Stimulated activated CD8-positive, alpha-beta memory T cell treated with anti-CD3 and anti-CD28 coated beads, Interleukin-7, amount 100 ng/mL, for 48 hours (primary cell): ENCODE data around the gene TPBG.

Source experiments
- DNase-seq, 2 donors: peaks; one replicate each; pipeline ENCODE4 v3.0.0-alpha.2; 2020; ENCODE audit warnings: low read depth in 1 of 2; ENCODE audit errors: extremely low read depth in 1 of 2

The TPBG gene, protein sequence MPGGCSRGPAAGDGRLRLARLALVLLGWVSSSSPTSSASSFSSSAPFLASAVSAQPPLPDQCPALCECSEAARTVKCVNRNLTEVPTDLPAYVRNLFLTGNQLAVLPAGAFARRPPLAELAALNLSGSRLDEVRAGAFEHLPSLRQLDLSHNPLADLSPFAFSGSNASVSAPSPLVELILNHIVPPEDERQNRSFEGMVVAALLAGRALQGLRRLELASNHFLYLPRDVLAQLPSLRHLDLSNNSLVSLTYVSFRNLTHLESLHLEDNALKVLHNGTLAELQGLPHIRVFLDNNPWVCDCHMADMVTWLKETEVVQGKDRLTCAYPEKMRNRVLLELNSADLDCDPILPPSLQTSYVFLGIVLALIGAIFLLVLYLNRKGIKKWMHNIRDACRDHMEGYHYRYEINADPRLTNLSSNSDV

DNA sequence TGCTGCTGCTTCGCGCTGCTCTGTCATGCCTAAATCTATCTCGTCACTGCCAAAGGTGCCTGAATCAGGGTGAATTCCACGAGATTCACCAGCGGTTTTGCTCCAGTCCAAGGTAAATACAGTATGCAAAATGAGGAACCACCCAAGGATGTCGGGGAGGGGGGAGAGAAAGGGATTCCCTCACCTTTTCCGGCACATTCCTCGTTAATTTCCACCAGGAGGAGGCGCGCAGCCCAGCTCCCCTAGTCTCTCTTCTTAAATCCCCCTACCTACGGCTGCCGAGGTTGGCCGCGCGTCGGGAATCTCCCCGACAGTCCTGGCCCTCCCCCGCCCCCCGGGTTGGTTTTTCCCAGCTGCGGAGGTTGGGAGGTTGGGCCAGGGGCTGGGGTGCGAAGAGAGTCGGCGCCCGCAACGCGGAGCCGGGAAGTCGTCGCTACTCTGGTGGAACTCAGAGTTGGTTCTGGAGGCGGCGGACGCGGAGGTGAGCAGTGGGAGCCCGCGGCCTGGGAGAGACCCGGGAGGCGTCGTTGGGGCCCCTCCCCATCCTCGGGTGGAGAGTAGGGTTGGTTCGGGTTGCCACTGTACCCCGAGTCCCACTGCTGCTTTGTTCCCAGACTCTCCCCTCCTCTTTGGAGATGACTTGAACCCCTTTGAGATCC is at the start of gene TPBG:
TSS of gene TPBG (plus strand) at position 390 of the 659 bp plus-strand sequence. CDS start 1,145 bp downstream, outside the sequence.
- no peak for DNase-seq

DNA sequence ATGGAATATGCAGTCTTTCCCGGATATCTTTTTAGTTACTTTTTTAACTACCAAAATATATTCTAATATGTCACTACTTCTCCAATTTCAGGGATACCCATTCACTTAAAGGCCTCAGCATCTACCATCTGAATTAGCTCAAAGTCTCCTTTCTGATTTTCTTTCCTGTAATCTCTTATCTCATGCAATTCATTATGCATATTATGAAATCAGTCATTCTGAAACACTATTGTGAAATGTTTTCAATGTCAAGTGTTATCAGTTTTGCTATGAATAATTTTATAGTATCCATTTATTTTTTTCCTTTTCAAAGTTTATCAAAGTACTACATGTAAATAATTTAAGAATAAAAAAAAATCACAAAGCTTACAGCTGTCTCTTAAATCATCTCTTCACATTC is 41.2 kb upstream of the TPBG start:
- no peak for DNase-seq

DNA sequence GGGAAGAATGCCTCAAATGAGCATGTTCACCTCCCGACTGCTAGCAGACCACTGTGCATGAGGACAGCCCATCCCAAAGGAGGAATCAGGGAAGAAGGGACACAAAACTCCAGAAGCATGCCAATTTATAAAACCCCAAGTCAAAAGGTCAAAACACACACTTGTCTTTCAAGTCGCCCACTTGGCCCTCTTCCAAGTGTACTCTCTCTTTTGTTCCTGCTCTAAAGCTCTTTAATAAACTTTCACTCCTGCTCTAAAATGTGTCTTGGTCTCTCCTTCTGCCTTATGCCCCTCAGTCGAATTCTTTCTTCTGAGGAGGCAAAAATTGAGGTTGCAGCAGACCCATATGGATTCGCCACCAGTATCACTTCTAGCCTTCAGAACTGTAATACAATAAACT is 33.9 kb upstream of the TPBG start:
- no peak for DNase-seq

DNA sequence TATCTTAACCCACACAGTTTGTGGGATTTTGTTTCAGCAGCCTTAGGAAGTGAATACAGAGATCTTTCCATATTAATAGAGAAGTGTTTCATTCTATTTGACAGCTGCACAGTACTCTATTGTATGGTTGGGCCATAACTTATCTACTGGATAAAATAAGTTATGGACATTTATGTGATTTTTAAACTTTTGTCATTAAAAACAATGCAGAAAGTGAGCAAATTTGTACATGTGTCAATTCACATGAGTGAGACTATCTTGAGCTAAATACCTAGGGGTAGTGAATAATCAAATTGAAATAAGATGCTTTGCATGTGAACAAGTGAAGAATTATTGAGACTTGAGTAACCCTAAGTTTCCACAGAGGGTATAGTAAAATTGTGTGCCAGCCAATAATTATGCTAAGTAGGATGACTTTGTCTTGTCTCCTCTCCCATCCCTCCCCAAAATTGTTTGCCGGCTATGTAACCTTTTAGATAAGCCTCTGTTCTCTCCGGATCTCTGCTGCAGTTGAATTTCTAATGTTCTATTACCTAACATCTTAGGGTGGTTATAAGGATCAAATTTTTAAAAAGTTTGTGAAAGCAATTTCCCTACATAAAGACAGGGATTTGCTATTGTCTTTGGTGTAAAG is 33.3 kb upstream of the TPBG start:
- DNase-seq, result no peak

DNA sequence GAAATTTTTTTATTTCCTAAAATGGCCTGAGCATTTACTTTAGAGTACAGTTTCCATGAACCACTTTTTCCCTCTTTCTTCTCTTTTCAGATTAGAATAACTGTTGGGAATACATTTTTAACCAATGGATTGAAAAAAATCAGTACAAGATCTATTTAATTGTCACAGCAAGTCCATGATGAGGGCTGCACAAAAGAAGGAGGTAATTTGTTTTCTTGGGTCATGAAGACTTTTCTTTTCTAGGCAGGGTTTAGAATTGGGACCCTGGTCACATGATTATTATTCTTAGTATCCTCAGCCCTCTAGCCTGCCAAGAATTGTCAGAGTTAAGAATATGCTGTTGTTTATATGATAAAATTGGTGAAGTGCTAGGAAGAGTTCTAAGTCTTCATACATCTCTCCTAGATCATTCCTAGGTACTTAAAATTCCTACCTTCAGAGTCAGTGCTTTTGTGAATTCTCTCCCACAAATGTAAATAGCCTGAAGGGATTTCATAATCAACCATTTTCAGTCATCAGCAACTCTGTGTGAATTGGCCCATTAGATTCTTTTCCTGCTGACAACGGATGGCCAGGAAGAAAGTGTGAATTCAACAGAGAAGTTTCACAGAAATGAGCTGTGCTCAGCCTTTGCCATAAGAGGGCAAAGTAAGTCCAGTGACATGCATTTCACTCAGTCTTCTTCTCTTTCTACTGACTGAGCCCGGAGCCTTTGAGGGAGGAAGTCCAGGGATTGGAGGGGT is 32.4 kb upstream of the TPBG start:
- DNase-seq, result no peak

DNA sequence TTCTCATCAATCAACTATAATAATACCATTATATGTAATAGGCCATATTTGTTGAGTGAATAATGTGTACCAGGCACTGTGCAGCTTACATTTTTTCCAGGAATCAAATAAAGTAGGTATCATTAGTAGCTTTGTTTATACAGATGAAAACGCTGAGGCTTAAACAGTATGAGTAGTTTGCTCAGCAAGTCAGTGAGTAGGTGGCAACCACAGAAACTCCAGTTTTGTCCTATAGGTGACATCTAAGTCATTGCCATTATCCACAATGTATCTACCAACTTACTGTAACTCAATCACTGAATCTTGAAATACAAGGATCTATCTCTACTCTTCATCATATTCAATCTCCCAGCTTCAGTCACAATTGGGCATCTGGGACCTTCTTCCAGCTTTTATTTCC is 29.8 kb upstream of the TPBG start:
- no peak for DNase-seq

DNA sequence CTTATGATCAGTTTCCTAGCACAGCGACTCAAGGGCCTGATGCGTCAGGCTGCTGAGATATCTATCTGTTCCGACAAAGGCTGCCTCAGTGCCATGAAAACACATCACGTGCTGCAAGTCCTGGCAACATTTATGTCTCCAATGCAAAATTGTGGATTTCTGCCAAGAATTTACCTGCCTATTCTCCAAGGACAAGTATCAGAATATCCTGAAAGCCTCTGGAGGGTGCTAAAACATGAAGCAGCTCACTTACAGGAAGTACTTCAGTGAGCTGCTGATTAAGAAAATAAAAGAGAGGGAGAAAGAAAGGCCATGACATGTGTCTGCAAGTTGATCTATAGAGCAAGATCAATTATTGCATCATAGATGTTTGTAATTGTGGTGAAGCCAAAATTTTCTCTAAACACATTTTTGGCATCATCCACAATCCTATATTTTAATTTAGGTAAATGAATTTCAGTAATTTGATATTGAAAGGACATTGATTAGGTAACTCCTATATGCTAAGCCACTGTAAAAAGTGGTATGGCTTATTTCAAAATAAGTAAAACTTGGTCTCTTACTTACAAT is 25.8 kb upstream of the TPBG start:
- no peak for DNase-seq

DNA sequence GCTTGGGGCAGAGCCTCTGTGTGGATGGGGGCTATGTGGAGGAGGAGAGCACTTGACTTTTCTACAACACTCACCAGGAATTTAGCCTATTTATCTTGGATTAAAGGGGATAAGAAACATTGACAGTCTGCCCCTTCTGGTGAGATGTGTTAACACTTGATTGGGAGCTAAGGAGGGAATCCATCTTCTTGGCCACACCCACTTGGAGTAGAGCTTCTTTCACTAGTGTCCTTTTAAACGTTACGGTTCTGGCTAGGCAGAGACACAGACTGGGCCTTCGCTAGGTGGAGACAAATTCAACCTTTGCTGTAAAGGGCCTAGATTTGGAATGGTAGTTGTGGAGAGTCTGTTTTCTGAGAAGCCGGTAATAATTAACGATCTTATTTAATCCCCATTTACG is 15.5 kb upstream of the TPBG start:
- no peak for DNase-seq

DNA sequence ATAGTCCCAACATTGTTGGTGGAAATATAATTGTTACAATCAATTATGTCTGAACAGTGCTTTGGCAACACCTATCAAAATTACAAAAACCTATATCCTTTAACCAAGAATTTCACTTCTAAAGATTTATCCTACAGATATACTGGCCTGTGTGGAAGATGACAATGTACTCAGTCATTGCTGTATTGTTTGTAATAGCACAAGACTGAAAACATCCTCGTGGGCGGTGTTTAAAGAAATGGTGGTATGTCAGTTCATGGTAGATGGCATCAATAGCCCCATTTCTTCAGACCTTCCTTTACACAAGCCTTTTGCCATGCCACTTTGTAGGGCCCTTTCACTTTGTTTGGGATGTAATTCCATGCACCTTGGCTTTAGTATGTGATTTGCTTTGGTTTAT is 9.8 kb upstream of the TPBG start:
- DNase-seq, result no peak

DNA sequence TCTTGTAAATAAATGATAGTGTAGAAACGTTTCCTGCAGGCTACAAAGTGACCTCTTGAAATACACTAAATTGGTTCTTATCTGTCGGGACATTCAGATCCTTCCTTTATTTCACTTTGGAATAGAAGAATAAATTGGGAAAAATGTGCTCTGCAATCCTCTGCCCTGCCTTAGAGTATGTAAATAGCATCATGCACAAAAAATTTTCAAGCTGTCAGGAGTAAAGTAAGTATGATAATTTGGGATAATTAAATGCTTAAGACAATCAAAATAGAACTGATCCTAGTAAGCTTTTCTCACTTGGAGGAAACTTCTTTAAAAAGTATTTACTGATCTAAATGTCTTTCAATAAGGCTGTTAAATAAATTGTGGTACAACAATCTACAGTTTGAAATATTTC is 3.1 kb upstream of the TPBG start:
- DNase-seq, result no peak

DNA sequence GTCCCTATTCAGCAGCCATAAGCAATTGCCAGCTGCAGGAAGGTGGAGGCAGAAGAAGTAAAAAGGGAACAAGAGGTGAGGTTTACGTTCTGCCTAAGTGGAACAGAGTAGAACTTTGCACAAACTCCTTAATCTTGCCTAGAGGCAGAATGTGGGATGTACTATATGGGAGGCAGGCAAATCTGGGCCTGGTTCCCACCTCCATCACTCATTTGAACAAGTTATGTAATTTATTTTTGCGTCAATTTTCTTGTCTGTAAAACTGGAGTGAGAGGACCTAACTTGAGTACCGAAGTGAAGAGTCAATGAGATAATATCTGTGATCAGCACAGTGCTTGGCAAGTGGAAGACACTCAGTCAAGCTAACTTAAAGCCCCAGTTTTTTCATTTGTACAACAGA is 2.0 kb upstream of the TPBG start:
- DNase-seq, result no peak

DNA sequence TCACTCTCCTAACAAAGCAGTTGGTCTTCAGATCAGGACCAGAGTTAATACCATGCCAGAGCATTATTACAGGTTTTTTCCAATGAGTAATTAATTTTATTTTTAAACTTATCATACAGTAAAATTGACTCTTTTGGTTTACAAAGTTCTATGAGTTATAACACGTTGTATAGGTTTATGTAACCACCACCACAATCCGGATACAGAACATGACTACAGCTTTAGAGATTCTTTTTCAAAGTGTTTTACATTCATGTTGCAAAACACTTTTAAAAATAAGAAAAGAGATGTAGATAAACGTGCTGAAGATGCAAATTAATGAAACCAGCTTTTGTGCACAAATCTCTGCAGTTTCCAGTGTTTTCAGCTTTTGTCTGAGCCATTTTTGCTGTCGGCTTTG is 1.5 kb upstream of the TPBG start:
- DNase-seq, result no peak

DNA sequence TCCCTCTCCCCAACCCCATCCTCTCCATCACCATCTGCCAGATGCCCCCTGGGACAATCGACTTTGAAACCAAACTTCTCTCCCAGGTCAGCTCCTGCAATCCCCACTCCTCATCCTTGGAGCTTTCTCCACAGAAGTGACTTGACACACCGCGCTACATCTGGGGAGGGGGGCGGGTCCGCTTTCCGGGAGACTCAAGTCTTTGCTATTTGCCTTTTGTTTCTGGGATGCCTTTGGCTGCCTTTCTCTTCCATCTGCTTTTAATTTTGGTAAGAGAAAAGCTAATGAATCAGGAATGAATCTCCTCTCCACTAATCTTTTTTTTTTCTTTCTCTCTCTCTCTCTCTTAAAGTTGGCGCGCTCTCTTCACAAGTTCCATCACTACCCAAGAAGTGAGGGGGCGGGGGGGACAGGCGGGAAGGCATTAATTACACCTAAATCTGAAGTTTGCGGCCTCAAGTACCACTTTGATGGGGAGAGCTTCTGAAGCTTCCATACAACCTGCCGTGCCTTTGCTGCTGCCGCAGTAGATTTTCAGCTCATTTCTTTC is 664 bp upstream of the TPBG start:
- no peak for DNase-seq

DNA sequence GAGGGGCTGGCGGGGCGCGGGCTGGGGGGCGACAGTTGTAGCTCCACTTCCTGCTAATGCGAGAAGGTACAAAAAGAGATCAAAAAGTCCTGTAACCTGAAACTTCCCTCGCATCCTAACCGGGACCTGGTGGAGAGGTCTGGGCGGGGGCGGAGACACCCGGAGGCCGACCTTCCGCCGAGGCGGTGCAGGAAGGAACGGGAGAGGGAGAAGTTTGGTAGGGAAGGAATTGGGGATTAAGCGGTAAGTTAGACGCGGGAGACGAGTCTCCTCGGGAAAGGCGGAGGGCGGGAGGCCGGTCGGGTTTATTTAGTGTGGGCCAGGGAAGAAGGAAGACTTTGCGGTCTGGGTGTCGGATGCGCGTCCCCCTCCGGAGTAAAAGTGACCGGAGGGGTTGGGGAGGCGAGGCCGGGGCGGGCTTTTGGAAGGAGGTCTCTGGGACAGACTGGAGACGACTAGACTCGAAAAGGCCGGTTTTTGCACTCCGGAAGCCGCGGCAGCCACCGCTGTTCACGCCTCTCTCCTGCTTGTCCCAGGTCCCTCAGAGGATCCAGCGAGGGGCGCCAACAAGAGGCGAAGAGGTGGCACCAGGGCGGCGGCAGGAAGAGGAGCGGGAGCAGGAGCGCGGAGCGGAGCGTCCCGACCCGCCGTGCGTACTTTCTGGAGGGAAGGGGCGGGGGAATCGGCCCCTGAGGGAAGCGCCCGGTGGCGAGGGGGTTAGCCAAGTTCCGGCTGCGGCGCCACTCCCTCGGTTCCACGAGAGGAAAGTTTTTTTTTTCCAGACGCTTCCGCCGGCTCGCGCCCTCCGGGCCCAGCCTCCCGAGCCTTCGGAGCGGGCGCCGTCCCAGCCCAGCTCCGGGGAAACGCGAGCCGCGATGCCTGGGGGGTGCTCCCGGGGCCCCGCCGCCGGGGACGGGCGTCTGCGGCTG is 734 bp downstream of the TPBG start:
- no peak for DNase-seq

DNA sequence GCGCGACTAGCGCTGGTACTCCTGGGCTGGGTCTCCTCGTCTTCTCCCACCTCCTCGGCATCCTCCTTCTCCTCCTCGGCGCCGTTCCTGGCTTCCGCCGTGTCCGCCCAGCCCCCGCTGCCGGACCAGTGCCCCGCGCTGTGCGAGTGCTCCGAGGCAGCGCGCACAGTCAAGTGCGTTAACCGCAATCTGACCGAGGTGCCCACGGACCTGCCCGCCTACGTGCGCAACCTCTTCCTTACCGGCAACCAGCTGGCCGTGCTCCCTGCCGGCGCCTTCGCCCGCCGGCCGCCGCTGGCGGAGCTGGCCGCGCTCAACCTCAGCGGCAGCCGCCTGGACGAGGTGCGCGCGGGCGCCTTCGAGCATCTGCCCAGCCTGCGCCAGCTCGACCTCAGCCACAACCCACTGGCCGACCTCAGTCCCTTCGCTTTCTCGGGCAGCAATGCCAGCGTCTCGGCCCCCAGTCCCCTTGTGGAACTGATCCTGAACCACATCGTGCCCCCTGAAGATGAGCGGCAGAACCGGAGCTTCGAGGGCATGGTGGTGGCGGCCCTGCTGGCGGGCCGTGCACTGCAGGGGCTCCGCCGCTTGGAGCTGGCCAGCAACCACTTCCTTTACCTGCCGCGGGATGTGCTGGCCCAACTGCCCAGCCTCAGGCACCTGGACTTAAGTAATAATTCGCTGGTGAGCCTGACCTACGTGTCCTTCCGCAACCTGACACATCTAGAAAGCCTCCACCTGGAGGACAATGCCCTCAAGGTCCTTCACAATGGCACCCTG is 1.6 kb downstream of the TPBG start:
- DNase-seq, result no peak

DNA sequence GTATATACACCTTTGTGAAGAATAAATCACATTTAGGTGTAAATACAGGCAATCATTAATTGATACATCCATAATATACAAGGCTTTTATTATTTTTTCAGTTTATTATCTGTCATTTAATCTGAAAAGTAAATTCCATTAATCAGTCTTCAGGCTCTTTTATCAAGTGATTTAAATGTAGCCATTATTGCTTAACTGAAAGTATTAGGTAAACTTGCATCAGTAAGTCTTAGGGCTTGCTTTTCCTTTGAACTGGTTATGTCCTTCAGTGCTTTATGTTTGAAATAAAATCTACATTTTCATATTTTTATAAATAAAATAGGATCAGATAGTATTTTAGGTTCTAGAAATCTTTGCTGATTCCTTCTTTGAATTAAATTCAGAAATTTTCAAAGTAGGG is 4.1 kb downstream of the TPBG start:
- no peak for DNase-seq

DNA sequence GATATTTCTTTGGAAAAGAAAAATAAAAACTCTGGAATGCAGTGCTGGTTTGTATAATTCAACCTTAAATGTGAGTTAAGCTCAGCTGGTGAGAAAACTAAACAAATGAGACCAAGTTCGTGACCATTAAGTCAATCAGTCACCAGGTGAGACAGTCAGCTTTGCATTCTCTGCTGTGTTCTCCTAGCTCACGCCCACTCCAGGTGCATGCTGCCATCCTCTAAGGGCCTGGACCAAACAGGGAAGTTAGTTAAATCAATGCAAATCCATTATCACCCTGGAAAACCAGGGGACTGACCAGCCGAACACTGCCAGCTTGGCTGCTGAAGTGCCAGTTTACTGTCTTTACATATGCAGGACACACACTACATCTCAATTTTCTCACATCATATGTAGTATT is 7.2 kb downstream of the TPBG start:
- DNase-seq, result no peak

DNA sequence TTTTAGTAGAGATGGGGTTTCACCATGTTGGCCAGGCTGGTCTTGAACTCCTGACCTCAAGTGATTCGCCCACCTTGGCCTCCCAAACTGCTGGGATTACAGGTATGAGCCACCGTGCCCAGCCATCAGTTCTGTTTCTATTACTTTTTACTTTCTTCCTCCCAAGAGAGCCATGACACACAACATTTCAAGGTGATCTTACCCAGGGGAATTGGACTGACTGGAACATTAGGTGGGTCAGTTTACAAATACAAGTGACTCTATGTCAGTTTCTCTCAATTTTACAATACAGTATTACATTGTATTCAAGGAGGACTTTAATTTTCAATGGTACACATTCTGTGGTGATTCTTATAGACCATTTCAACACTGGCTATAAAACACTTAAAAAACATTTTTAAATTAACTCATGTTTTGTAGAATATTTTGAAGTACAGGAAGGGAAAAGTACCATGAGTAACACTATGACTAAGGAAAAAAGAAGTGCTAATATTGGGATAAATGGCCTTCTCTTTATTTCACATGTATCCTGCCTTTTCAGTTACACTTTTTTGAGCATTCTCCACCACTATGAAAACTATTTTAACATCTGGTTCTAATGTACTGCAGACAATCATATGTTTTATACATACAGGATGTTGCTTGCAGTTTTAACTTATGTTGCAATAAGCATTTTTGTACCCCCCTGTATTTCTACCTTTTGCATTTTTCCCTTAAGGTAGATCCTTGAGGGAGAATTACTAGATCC is 8.4 kb downstream of the TPBG start:
- DNase-seq, result no peak
